IMR-90 (cell line): ENCODE measurements around the gene KRTAP12-4. TPM values are rescaled to one million over a fixed set of nuclear protein-coding genes. Genes with fewer than 3 reads are reported as not detected.
"Not testable (repeated sequence)": the region's sequence is repeated elsewhere in the genome, so short reads cannot be mapped to it uniquely, and the experiment has no call there.

Source experiments
- ATAC-seq: fragments of 200-7000 bp; cut with Tn5 transposase; 2 replicates; pipeline ENCODE4 v1.9.1; 2020; ENCODE audit warnings: low read depth, mild to moderate bottlenecking, moderate library complexity
- BruUV-seq: library from RNA; stranded (reverse); fragments of 400-500 nt; replicated peaks from 2 replicates; lab custom pipeline; 2021; lab: Mats Ljungman, UMichigan
- CTCF ChIA-PET: fragments of 300-600 bp; formaldehyde crosslinking; extraction: SDS; loops from one replicate; lab custom pipeline; 2021; ENCODE audit warnings: antibody characterized with exemption; lab: Yijun Ruan, JAX
- POLR2A ChIA-PET: fragments of 300-600 bp; sonication (Branson Sonifier 250); formaldehyde crosslinking; loops from one replicate; lab custom pipeline; 2022; ENCODE audit warnings: antibody characterized with exemption; ENCODE audit not compliant: unreplicated experiment; lab: Charles Lee
- DNase-seq: peaks from one replicate; pipeline ENCODE4 v3.0.0; 2013
- H2AFZ ChIP-seq: replicated peaks from 2 replicates; pipeline ENCODE3; 2013; ENCODE audit warnings: low read length, mild to moderate bottlenecking; ENCODE audit not compliant: poor library complexity
- H2AK5ac ChIP-seq: 2 replicates; pipeline ENCODE4 v1.6.1; 2013; ENCODE audit warnings: low read depth, low read length, inconsistent platforms
- H2AK9ac ChIP-seq: replicated peaks from 2 replicates; pipeline ENCODE3; 2013; ENCODE audit warnings: mild to moderate bottlenecking, low read depth, low read length, moderate library complexity; ENCODE audit not compliant: poor library complexity
- H2BK120ac ChIP-seq: 2 replicates; pipeline ENCODE4 v1.6.1; 2013; ENCODE audit warnings: low read depth, low read length, inconsistent platforms
- H2BK15ac ChIP-seq: 3 replicates; pipeline ENCODE4 v1.6.1; 2013; ENCODE audit warnings: low read depth, low read length, inconsistent platforms
- H2BK20ac ChIP-seq: 2 replicates; pipeline ENCODE4 v1.6.1; 2013; ENCODE audit warnings: low read depth, mild to moderate bottlenecking, inconsistent platforms, low read length, moderate library complexity
- H2BK5ac ChIP-seq: 2 replicates; pipeline ENCODE4 v1.6.1; 2013; ENCODE audit warnings: mild to moderate bottlenecking, low read depth, low read length, inconsistent platforms; ENCODE audit not compliant: poor library complexity, severe bottlenecking
- H3K14ac ChIP-seq: replicated peaks from 2 replicates; pipeline ENCODE4 v1.6.1; 2013; ENCODE audit warnings: low read depth, low read length, inconsistent platforms
- H3K18ac ChIP-seq: 2 replicates; pipeline ENCODE4 v1.6.1; 2013; ENCODE audit warnings: low read depth, low read length, control low read depth
- H3K23ac ChIP-seq: 2 replicates; pipeline ENCODE4 v1.6.1; 2013; ENCODE audit warnings: low read depth, low read length, inconsistent platforms
- H3K27ac ChIP-seq: 2 replicates; pipeline ENCODE4 v1.5.1; 2013; ENCODE audit warnings: mild to moderate bottlenecking, control low read depth, low read length; ENCODE audit not compliant: insufficient read depth
- H3K27me3 ChIP-seq: 2 replicates; pipeline ENCODE4 v1.6.1; 2013; ENCODE audit warnings: low read length; ENCODE audit not compliant: control insufficient read depth, insufficient read depth
- H3K36me3 ChIP-seq: 2 replicates; pipeline ENCODE4 v1.6.1; 2013; ENCODE audit warnings: low read length, mixed read lengths; ENCODE audit not compliant: control insufficient read depth, insufficient read depth
- H3K4ac ChIP-seq: 2 replicates; pipeline ENCODE4 v1.6.1; 2013; ENCODE audit warnings: low read depth, low read length, inconsistent platforms
- H3K4me1 ChIP-seq: 2 replicates; pipeline ENCODE4 v1.6.1; 2013; ENCODE audit warnings: low read length, mixed read lengths; ENCODE audit not compliant: control insufficient read depth, insufficient read depth
- H3K4me2 ChIP-seq: 2 replicates; pipeline ENCODE4 v1.6.1; 2013; ENCODE audit warnings: low read depth, mild to moderate bottlenecking, control low read depth, low read length, moderate library complexity
- H3K4me3 ChIP-seq: 2 replicates; pipeline ENCODE4 v1.5.1; 2013; ENCODE audit warnings: low read depth, mild to moderate bottlenecking, control low read depth, low read length, moderate library complexity; ENCODE audit not compliant: insufficient read depth
- H3K56ac ChIP-seq: 2 replicates; pipeline ENCODE4 v1.6.1; 2013; ENCODE audit warnings: low read length, inconsistent platforms; ENCODE audit not compliant: insufficient read depth; ENCODE audit errors: extremely low read depth
- H3K79me1 ChIP-seq, 2 experiments: 2 replicates each; pipeline ENCODE4 v1.6.1; 2013; ENCODE audit warnings: low read length in 2 of 2, inconsistent platforms in 1 of 2, low read depth in 1 of 2
- H3K9ac ChIP-seq: 2 replicates; pipeline ENCODE4 v1.6.1; 2013; ENCODE audit warnings: low read depth, low read length, control low read depth
- H3K9me1 ChIP-seq: 2 replicates; pipeline ENCODE4 v1.6.1; 2013; ENCODE audit warnings: low read length, inconsistent platforms; ENCODE audit not compliant: insufficient read depth
- H3K9me3 ChIP-seq: 2 replicates; pipeline ENCODE4 v1.6.1; 2013; ENCODE audit warnings: low read length; ENCODE audit not compliant: control insufficient read depth, insufficient read depth
- H4K20me1 ChIP-seq: 2 replicates; pipeline ENCODE4 v1.6.1; 2013; ENCODE audit warnings: low read length, inconsistent platforms; ENCODE audit not compliant: insufficient read depth
- H4K5ac ChIP-seq: 2 replicates; pipeline ENCODE4 v1.6.1; 2013; ENCODE audit warnings: mild to moderate bottlenecking, low read depth, low read length, control low read depth
- H4K8ac ChIP-seq, 2 experiments: 2 replicates each; pipeline ENCODE4 v1.6.1; 2013; ENCODE audit warnings: low read depth in 2 of 2, low read length in 2 of 2, control low read depth in 1 of 2, inconsistent platforms in 1 of 2
- H4K91ac ChIP-seq: 2 replicates; pipeline ENCODE4 v1.6.1; 2013; ENCODE audit warnings: low read depth, low read length, inconsistent platforms; ENCODE audit not compliant: insufficient read depth
- WGBS, 2 experiments: methylation state at CpG; one replicate each; pipeline versions ENCODE4 v1.1.5 to v1.1.7; 2013; ENCODE audit warnings: missing lambda C conversion rate in 2 of 2; ENCODE audit not compliant: insufficient read length in 1 of 2; ENCODE audit errors: extremely low coverage in 2 of 2; 5-methylcytosine and 5-hydroxymethylcytosine counted together
- dilution Hi-C: fragments of 300-500 bp; cut with HindIII; formaldehyde crosslinking; loops from one replicate; pipeline ENCODE4 v1.14.3; 2018; ENCODE audit warnings: low sequenced_read_pairs; ENCODE audit not compliant: unreplicated experiment
- in situ Hi-C: fragments of 300-500 bp; cut with MboI; formaldehyde crosslinking; loops from 3 replicates; pipeline ENCODE4 v1.14.3; 2019; ENCODE audit warnings: low sequenced_read_pairs, inconsistent platforms, mixed read lengths
- intact Hi-C: fragments of 100-400 bp; cut with micrococcal nuclease; formaldehyde crosslinking; loops from 2 replicates; pipeline ENCODE4 v1.10.0; 2022
- polyA plus RNA-seq, 3 experiments: library from polyadenylated mRNA; depleted of rRNA; stranded (reverse); fragments of >200 nt; gene quantifications; 2 replicates each; pipeline ENCODE4 v1.2.3, GENCODE V29; 2012; ENCODE audit warnings: low replicate concordance in 1 of 3
- total RNA-seq: library from RNA; depleted of rRNA; stranded (reverse); fragments of >200 nt; gene quantifications from 2 replicates; pipeline ENCODE4 v1.2.3, GENCODE V29; 2012

Gene KRTAP12-4
- total and polyA plus RNA-seq, 2 of the 4 experiments (the other 2 are of a cell fraction), result not detected

GRCh38 chr21:44661567-44661966, 7.1 kb upstream of the KRTAP12-4 start:
- H3K4me3 ChIP-seq, H3K56ac ChIP-seq, intact Hi-C loops, H3K18ac ChIP-seq, POLR2A ChIA-PET, ATAC-seq, H2BK20ac ChIP-seq, H3K9me3 ChIP-seq, H3K4ac ChIP-seq, H3K79me1 ChIP-seq, H3K9ac ChIP-seq, dilution Hi-C loops, H3K27ac ChIP-seq, H2BK5ac ChIP-seq, in situ Hi-C loops, H2BK15ac ChIP-seq, BruUV-seq, H3K14ac ChIP-seq, CTCF ChIA-PET, H4K5ac ChIP-seq, H2AFZ ChIP-seq, H2AK9ac ChIP-seq, H3K23ac ChIP-seq, H3K9me1 ChIP-seq, H3K27me3 ChIP-seq, H3K4me1 ChIP-seq, H3K4me2 ChIP-seq, DNase-seq, H4K8ac ChIP-seq, H4K20me1 ChIP-seq, H4K91ac ChIP-seq, H2AK5ac ChIP-seq, H2BK120ac ChIP-seq, H3K36me3 ChIP-seq: not testable (repeated sequence)
- WGBS, 2 experiments, result no CpG with 5 or more reads among the region's 7 CpGs
